SK-N-SH treated with all-trans-retinoic acid at 6 μM for 48 hours (cell line): Measurements from ENCODE around the gene CHST13.

Source experiments
- OSR1 ChIP-seq: fragments of 250-450 bp; sonication (Bioruptor Pico); IDR thresholded peaks from 2 replicates; pipeline ENCODE4 v1.8.0; 2022; ENCODE audit warnings: moderate library complexity, mild to moderate bottlenecking, inconsistent platforms
- POU6F1 ChIP-seq: fragments of 250-450 bp; sonication (Bioruptor Pico); IDR thresholded peaks from 2 replicates; pipeline ENCODE4 v1.8.0; 2021; ENCODE audit warnings: low read depth, mild to moderate bottlenecking, moderate library complexity, borderline replicate concordance

DNA sequence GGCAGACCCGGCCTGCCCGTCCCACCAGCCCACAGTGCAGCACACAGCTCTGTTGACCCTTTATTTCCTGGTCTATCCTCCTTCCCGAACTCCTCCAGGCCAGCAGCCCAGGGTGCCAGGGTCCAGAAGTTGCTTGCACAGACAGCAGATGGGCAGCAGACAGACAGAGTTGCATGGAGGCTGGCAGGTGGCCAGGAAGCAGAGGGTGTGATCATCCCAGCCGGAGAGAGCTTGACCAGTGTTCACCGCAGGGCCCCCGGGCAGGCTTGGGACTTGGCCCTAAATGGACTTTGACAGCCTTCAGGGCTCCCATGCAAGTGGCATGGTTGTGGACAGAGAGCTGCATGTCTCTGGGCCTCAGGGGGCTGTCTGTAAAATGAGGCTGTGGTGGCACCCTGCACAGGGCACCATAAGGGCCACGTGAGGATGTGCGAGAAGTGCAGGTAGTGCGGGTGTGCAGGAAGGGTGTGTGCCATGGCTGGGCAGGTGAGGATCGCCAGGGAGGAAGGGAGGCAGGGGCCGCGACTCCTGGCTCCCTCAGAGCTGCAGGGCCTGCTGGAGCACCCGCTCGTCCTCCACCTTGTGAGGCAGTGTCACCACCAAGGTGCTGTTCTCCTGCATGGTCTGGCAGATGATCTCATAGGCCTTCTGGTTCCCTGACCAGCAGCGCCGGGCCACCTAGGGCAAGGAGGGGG lies 42.0 kb upstream of the CHST13 start:
- no peak for TF ChIP-seq POU6F1 (CRISPR knock-in tag)
- no peak for TF ChIP-seq OSR1 (CRISPR knock-in tag)
